ENCODE data around the gene ATP8B3. TPM values are rescaled to one million over a fixed set of nuclear protein-coding genes. Genes with fewer than 3 reads are reported as not detected.

The ATP8B3 gene
- total RNA-seq, 1 experiment from 2014 or later: 9.6 TPM

DNA sequence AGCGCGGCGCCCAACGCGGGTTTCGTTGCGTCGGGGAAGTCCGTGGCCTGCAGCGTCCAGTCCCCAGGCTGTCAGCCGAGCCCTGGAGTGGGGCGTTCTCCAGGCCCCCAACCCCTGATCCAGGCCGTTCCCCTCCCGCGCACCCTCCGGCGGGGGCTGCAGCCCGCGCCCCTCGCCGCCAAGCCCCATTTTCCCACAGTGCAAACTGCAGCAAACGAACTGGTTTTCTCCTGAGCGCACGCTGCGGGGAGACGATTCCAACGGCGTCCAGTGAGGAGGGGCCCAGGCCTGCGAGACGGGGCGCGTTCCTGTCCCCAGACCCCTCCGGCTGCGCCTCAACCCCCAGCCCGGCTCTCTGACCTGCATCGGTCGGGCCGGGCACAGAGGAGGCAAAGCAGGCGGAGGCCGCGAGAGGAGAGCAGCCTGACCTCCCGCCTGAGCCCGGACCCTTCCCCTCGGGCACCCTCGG, 63.2 kb downstream of the ATP8B3 start:
- Histone ChIP-seq H2BK15ac (ENCODE audit: low read depth, low read length) (no peak overlapping the region), H3K18ac (ENCODE audit: insufficient read length, low read depth, low read length) (no peak overlapping the region), H3K9ac (ENCODE audit: extremely low read depth, insufficient read length, low read length) (no peak overlapping the region), H2BK12ac (ENCODE audit: insufficient read length, low read depth, low read length) (no peak overlapping the region), H3K4me1 (ENCODE audit: insufficient read depth, low read length) (no peaks in the 10 kb centered on the region; the same call in 1 of the 2 replicates), H3K4me2 (ENCODE audit: insufficient read depth, insufficient read length, low read length) (no peak overlapping the region), H3K27me3 (ENCODE audit: insufficient read depth, low read length) (peaks cover 77% of the 10 kb centered on the region), H4K91ac (ENCODE audit: insufficient read length, low read depth, low read length) (no peak overlapping the region), H3K23me2 (ENCODE audit: insufficient read length, low read depth, low read length, poor library complexity, severe bottlenecking) (peaks cover 22% of the 10 kb centered on the region), H3K79me1 (ENCODE audit: insufficient read depth, low read depth, low read length, poor library complexity, severe bottlenecking) (no peaks in the 10 kb centered on the region), H3K27ac (ENCODE audit: insufficient read length, low read depth, low read length) (no peak overlapping the region), H3K56ac (ENCODE audit: insufficient read length, low read depth, low read length) (no peak overlapping the region), H2AK5ac (ENCODE audit: insufficient read length, low read length) (no peak overlapping the region), H3K23ac (ENCODE audit: insufficient read length, low read depth, low read length) (no peak overlapping the region), H3K9me3 (ENCODE audit: control insufficient read depth, low read depth, low read length) (no peaks in the 10 kb centered on the region), H2BK20ac (ENCODE audit: low read depth, low read length, poor library complexity, severe bottlenecking) (no peak overlapping the region), H3K79me2 (ENCODE audit: insufficient read depth, low read length) (no peaks in the 10 kb centered on the region), H3K4ac (ENCODE audit: low read depth, low read length) (no peak overlapping the region), H4K5ac (ENCODE audit: insufficient read length, low read depth, low read length) (no peak overlapping the region), H2BK120ac (ENCODE audit: low read depth, low read length, poor library complexity, severe bottlenecking) (no peak overlapping the region), H4K8ac (replicated peaks; ENCODE audit: insufficient read length, low read depth, low read length) (no peak overlapping the region), H3T11ph (ENCODE audit: low read length) (no peak overlapping the region), H2AFZ (ENCODE audit: low read length) (no peak overlapping the region), H4K20me1 (ENCODE audit: control insufficient read depth, insufficient read depth, insufficient read length) (no peaks in the 10 kb centered on the region), H2BK5ac (ENCODE audit: insufficient read length, low read length) (no peak overlapping the region), H3K14ac (ENCODE audit: insufficient read depth, low read length) (no peak overlapping the region; the same call in 1 of the 2 replicates)
- DNase-seq: no peak
- Mint-ChIP-seq H3K4me1 (peaks cover 9 to 21% of the 10 kb centered on the region in 2 experiments), H3K9me3 (no peaks in the 10 kb centered on the region; a peak in 2 of 5 replicates), H3K36me3 (ENCODE audit: insufficient read depth in 1 of 3, low read depth in 3 of 3) (no peaks in the 10 kb centered on the region), H3K27me3 (ENCODE audit: low read depth) (peaks cover 90% of the 10 kb centered on the region), H3K4me3 (no peak overlapping the region), H3K27ac (no peak overlapping the region)
- TF ChIP-seq, protein P1, sequence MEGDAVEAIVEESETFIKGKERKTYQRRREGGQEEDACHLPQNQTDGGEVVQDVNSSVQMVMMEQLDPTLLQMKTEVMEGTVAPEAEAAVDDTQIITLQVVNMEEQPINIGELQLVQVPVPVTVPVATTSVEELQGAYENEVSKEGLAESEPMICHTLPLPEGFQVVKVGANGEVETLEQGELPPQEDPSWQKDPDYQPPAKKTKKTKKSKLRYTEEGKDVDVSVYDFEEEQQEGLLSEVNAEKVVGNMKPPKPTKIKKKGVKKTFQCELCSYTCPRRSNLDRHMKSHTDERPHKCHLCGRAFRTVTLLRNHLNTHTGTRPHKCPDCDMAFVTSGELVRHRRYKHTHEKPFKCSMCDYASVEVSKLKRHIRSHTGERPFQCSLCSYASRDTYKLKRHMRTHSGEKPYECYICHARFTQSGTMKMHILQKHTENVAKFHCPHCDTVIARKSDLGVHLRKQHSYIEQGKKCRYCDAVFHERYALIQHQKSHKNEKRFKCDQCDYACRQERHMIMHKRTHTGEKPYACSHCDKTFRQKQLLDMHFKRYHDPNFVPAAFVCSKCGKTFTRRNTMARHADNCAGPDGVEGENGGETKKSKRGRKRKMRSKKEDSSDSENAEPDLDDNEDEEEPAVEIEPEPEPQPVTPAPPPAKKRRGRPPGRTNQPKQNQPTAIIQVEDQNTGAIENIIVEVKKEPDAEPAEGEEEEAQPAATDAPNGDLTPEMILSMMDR (conservative IDR thresholded peaks at IDR 0.05): no peak
- no CpG with 5 or more reads among the region's 45 CpGs for WGBS (ENCODE audit: extremely low coverage, insufficient read length, low lambda C conversion rate)

Measured in H9 (cell line).